ENCODE measurements around the gene PTPRN2. TPM values are rescaled to one million over a fixed set of nuclear protein-coding genes. Genes with fewer than 3 reads are reported as not detected.

Gene PTPRN2
- total and polyA plus RNA-seq, 2 of the 13 experiments (the other 11 are each of a cell fraction or from before 2014, with no cell fraction given), result 2.5 to 24.2 TPM

DNA sequence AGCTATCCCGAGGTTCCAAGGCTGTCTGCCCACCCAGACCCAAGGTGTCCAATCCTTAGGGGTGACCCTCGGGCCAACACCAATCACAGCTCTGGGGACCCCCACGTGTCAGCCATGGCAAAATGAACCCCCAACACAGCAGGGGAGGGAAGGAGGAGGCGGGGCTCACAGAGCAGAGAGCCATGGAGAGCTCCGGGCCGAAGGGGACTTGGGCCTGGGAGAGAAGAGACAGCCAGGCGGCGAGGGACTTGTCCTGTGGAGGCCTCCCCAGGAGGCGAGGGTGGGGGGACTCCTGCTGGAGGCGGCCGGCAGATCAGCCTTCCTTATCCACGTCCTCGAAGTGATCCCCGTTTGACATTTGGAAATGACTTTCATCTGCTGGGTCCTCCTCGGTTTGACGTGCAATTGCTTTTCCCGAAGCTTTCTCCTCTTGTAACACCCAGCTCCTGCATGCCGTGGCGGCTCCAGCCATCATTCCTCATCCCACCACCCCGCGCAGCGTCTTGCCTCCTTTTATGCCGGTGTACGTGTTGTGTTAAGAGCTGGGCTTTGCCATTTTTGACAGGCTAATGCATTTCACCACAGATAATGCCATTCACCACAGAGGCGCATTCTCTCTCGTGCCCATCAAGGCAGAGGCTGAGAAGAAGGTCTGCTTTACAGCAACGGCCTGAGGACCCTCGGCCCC, 913.5 kb downstream of the PTPRN2 start:
- peaks cover 4 to 52% of the 10 kb centered on the region in 2 experiments; a peak in 3 of 5 replicates for H3K27me3 ChIP-seq (ENCODE audit: control insufficient read depth in 1 of 2, insufficient read depth in 2 of 2, low read length in 2 of 2)
- POLR2A ChIA-PET, result no interaction called here
- no peak for FAIRE-seq

More for the DNA sequence above, 913.5 kb downstream of the PTPRN2 start:
- TF ChIP-seq CHCHD3 (CRISPR knock-in tag; IDR thresholded peaks at IDR 0.05) (no peak), ZMYM2 (CRISPR knock-in tag; IDR thresholded peaks at IDR 0.05) (no peak), RBM22 (optimal IDR thresholded peaks at IDR 0.05; ENCODE audit: low read length) (no peak), ATF1 (CRISPR knock-in tag; IDR thresholded peaks at IDR 0.05) (no peak), PHF8 (CRISPR knock-in tag; IDR thresholded peaks at IDR 0.05) (no peak), RFX3 (CRISPR knock-in tag; IDR thresholded peaks at IDR 0.05) (no peak), CENPT (CRISPR knock-in tag; IDR thresholded peaks at IDR 0.05; ENCODE audit: low read depth) (no peak), CBX2 (IDR thresholded peaks at IDR 0.05; ENCODE audit: low read depth, low read length) (no peak), CBX2 (CRISPR knock-in tag; IDR thresholded peaks at IDR 0.05; ENCODE audit: low read depth) (no peak), ELF3 (CRISPR knock-in tag; IDR thresholded peaks at IDR 0.05) (no peak), NR2F1 (CRISPR knock-in tag; IDR thresholded peaks at IDR 0.05) (no peak), NCOA2 (CRISPR knock-in tag; IDR thresholded peaks at IDR 0.05) (no peak), TIGD3 (CRISPR knock-in tag; IDR thresholded peaks at IDR 0.05; ENCODE audit: borderline replicate concordance) (no peak), TFDP2 (CRISPR knock-in tag; IDR thresholded peaks at IDR 0.05) (no peak), TCF12 (IDR thresholded peaks at IDR 0.05) (no peak), TCF12 (CRISPR knock-in tag; IDR thresholded peaks at IDR 0.05) (no peak)
- TF ChIP-seq, protein P1, sequence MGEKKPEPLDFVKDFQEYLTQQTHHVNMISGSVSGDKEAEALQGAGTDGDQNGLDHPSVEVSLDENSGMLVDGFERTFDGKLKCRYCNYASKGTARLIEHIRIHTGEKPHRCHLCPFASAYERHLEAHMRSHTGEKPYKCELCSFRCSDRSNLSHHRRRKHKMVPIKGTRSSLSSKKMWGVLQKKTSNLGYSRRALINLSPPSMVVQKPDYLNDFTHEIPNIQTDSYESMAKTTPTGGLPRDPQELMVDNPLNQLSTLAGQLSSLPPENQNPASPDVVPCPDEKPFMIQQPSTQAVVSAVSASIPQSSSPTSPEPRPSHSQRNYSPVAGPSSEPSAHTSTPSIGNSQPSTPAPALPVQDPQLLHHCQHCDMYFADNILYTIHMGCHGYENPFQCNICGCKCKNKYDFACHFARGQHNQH (CRISPR knock-in tag; IDR thresholded peaks at IDR 0.05), result no peak
- TF ChIP-seq, protein P2, sequence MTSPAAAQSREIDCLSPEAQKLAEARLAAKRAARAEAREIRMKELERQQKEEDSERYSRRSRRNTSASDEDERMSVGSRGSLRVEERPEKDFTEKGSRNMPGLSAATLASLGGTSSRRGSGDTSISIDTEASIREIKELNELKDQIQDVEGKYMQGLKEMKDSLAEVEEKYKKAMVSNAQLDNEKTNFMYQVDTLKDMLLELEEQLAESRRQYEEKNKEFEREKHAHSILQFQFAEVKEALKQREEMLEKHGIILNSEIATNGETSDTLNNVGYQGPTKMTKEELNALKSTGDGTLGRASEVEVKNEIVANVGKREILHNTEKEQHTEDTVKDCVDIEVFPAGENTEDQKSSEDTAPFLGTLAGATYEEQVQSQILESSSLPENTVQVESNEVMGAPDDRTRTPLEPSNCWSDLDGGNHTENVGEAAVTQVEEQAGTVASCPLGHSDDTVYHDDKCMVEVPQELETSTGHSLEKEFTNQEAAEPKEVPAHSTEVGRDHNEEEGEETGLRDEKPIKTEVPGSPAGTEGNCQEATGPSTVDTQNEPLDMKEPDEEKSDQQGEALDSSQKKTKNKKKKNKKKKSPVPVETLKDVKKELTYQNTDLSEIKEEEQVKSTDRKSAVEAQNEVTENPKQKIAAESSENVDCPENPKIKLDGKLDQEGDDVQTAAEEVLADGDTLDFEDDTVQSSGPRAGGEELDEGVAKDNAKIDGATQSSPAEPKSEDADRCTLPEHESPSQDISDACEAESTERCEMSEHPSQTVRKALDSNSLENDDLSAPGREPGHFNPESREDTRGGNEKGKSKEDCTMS (CRISPR knock-in tag; conservative IDR thresholded peaks at IDR 0.05), result no peak
- in situ Hi-C loops (cut with HindIII; ENCODE audit: extremely low pct_ligation_motif_present, low pct_unique_long_range_greater_than_20kb) (no loop called here), intact Hi-C loops (cut with micrococcal nuclease; ENCODE audit: unreplicated experiment) (no loop called here)
- Histone ChIP-seq H3K4me3 (replicated peaks in 1 of 3; ENCODE audit: insufficient read depth in 1 of 3, low read depth in 2 of 3, low read length in 3 of 3) (no peak overlapping the region), H2AFZ (ENCODE audit: low read length) (no peak overlapping the region), H3K9me3 (ENCODE audit: low read length) (no peaks in the 10 kb centered on the region), H3K27ac (ENCODE audit: extremely low read length, insufficient read depth, low read length) (no peak overlapping the region), H3K4me1 (ENCODE audit: insufficient read depth, low read length) (peaks cover 25% of the 10 kb centered on the region), H4K20me1 (ENCODE audit: insufficient read depth, low read length) (peaks cover 22% of the 10 kb centered on the region; the same call in 1 of the 2 replicates), H3K9ac (ENCODE audit: insufficient read depth, low read depth, low read length) (no peak overlapping the region), H3K79me2 (ENCODE audit: insufficient read depth, low read length) (no peaks in the 10 kb centered on the region), H3K36me3 (replicated peaks in 1 of 2; ENCODE audit: control insufficient read depth in 1 of 2, insufficient read depth in 2 of 2, low read length in 2 of 2) (no peaks in the 10 kb centered on the region), H3K4me2 (ENCODE audit: low read depth, low read length) (no peak overlapping the region)
- DNase-seq (ENCODE audit: low spot score), result no peak
- BruUV-seq (replicated peaks), result no TSS peak
- CTCF ChIA-PET (ENCODE audit: low intra/inter-chr PET ratio, low total read pairs), result no interaction called here
- ATAC-seq, result no peak
- WGBS (ENCODE audit: low lambda C conversion rate), result 71% methylated on average over 18 of the region's 28 CpGs
